Mesendoderm (in vitro differentiated cells): ENCODE measurements around the gene ARPC5L.
"Not testable (repeated sequence)": the region's sequence is repeated elsewhere in the genome, so short reads cannot be mapped to it uniquely, and the experiment has no call there.

Experiments
- DNase-seq: peaks from one replicate; pipeline ENCODE4 v3.0.0; 2013
- H2AK5ac ChIP-seq: 2 replicates; pipeline ENCODE4 v1.6.1; 2013; ENCODE audit warnings: low read length, inconsistent platforms
- H2BK120ac ChIP-seq: 2 replicates; pipeline ENCODE4 v1.6.1; 2013; ENCODE audit warnings: low read depth, mild to moderate bottlenecking, low read length, moderate library complexity, mixed read lengths
- H2BK15ac ChIP-seq: replicated peaks from 2 replicates; pipeline ENCODE4 v1.6.1; 2013; ENCODE audit warnings: low read depth, mild to moderate bottlenecking, moderate library complexity
- H2BK5ac ChIP-seq: 2 replicates; pipeline ENCODE4 v1.6.1; 2013; ENCODE audit warnings: low read length, inconsistent platforms
- H3K18ac ChIP-seq: 2 replicates; pipeline ENCODE4 v1.6.1; 2013; ENCODE audit warnings: mild to moderate bottlenecking, low read length, mixed read lengths
- H3K23ac ChIP-seq: one replicate; pipeline ENCODE4 v1.6.1; 2013; ENCODE audit warnings: low read length
- H3K27ac ChIP-seq: 2 replicates; pipeline ENCODE4 v1.5.1; 2013; ENCODE audit warnings: low read depth, mild to moderate bottlenecking, inconsistent platforms, low read length, moderate library complexity
- H3K27me3 ChIP-seq: 2 replicates; pipeline ENCODE4 v1.6.1; 2013; ENCODE audit warnings: low read length, control low read depth, mild to moderate bottlenecking, inconsistent platforms; ENCODE audit not compliant: insufficient read depth, poor library complexity
- H3K36me3 ChIP-seq: 2 replicates; pipeline ENCODE4 v1.6.1; 2013; ENCODE audit warnings: low read length, inconsistent platforms; ENCODE audit not compliant: control insufficient read depth, insufficient read depth
- H3K4ac ChIP-seq: one replicate; pipeline ENCODE4 v1.6.1; 2013; ENCODE audit warnings: low read depth, mild to moderate bottlenecking, low read length, moderate library complexity
- H3K4me1 ChIP-seq: 2 replicates; pipeline ENCODE4 v1.6.1; 2013; ENCODE audit warnings: low read depth, low read length, inconsistent platforms; ENCODE audit not compliant: control insufficient read depth
- H3K4me2 ChIP-seq: 2 replicates; pipeline ENCODE4 v1.6.1; 2013; ENCODE audit warnings: low read length
- H3K4me3 ChIP-seq: 2 replicates; pipeline ENCODE4 v1.5.1; 2013; ENCODE audit warnings: mild to moderate bottlenecking, low read length
- H3K56ac ChIP-seq: one replicate; pipeline ENCODE4 v1.6.1; 2013; ENCODE audit warnings: low read length
- H3K79me1 ChIP-seq: 2 replicates; pipeline ENCODE4 v1.6.1; 2013; ENCODE audit warnings: low read length, inconsistent platforms
- H3K79me2 ChIP-seq: 2 replicates; pipeline ENCODE4 v1.6.1; 2013; ENCODE audit warnings: mild to moderate bottlenecking, low read length; ENCODE audit not compliant: control insufficient read depth, insufficient read depth
- H3K9ac ChIP-seq: 2 replicates; pipeline ENCODE4 v1.6.1; 2013; ENCODE audit warnings: low read length, inconsistent platforms
- H4K5ac ChIP-seq: one replicate; pipeline ENCODE4 v1.6.1; 2013; ENCODE audit warnings: low read length
- H4K8ac ChIP-seq: one replicate; pipeline ENCODE4 v1.6.1; 2013; ENCODE audit warnings: low read depth, mild to moderate bottlenecking, control low read depth, low read length, moderate library complexity
- WGBS: extraction: QIAGEN DNeasy Blood & Tissue Kit; methylation state at CpG from one replicate; pipeline ENCODE4 v1.1.7; 2013; ENCODE audit warnings: low lambda C conversion rate, missing lambda C conversion rate; ENCODE audit not compliant: insufficient coverage; ENCODE audit errors: extremely low coverage; 5-methylcytosine and 5-hydroxymethylcytosine counted together

Gene ARPC5L

DNA sequence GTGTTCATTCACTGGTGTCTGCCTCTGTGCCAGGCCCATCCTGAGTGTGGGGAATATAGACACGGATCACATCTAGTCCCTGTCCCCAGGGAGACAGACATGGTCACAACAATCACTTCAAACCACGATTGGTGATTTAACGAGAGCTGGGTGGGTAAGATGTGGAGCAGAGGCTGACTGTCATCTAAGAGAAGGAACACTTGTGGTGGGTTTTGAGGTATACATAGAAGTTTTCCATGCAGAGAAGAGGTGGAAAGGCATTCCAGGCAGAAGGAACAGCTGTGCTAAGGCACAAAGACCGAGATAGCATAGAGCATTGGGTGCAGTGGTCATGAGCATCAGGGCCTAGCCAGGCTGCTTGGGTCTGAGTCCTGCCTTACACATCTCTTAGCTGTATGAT lies 31.3 kb upstream of the ARPC5L start:
- Histone ChIP-seq H3K4me2 (no peak overlapping the region), H3K36me3 (no peaks in the 10 kb centered on the region), H3K79me2 (no peaks in the 10 kb centered on the region), H2BK120ac (no peak overlapping the region), H2BK5ac (no peak overlapping the region), H3K9ac (no peak overlapping the region), H3K79me1 (no peaks in the 10 kb centered on the region), H4K5ac (no peak overlapping the region), H2AK5ac (no peak overlapping the region), H3K27me3 (no peaks in the 10 kb centered on the region), H3K4me3 (no peak overlapping the region), H3K4ac (no peak overlapping the region), H3K4me1 (no peaks in the 10 kb centered on the region), H2BK15ac (no peak overlapping the region), H3K56ac (no peak overlapping the region), H4K8ac (no peak overlapping the region), H3K23ac (no peak overlapping the region), H3K27ac (no peak overlapping the region), H3K18ac (no peak overlapping the region)
- no peak for DNase-seq
- WGBS = no CpG with 5 or more reads among the region's 4 CpGs

DNA sequence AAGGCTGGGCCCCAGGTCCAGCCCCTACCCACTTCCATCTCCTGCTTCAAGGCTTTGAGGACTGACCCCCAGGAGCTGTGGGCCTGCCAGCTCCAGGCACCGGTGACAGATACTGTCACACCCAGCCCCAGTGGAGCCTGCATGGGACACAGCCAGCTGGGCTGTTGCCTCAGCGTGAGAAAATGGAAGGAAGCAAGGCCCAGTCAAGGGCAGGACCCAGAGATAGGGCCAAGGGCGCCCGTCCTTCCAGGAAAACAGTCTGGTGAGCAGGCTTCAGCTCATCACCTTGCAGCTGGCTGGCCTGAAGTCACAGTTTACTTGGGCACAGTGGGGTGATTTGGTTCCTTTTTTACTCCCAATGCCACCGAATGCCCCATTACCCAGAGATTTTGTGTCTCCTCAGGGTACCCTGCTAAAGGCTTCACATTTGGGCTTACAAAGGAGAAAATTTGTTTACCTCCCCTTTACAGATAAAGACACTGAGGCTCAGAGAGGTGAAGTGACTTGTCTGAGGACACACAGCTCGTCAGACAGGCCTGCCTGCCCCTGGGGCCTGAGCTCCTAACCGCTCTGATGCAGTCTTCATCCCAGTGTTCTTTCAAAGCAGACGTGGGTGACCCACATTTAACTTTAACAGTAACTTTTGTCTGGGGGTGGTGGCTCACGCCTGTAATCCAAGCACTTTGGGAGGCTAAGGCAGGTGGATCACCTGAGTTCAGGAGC lies 30.1 kb upstream of the ARPC5L start:
- no peaks in the 10 kb centered on the region for H3K79me1 ChIP-seq
- no peak overlapping the region for H3K18ac ChIP-seq
- H3K79me2 ChIP-seq = no peaks in the 10 kb centered on the region
- no peak overlapping the region for H3K4me3 ChIP-seq
- no peak overlapping the region for H2AK5ac ChIP-seq
- H3K4me2 ChIP-seq = no peak overlapping the region
- H3K4me1 ChIP-seq = no peaks in the 10 kb centered on the region
- H3K56ac ChIP-seq = no peak overlapping the region
- H3K4ac ChIP-seq = no peak overlapping the region
- no peak for DNase-seq
- no peak overlapping the region for H2BK15ac ChIP-seq
- WGBS = no CpG with 5 or more reads among the region's 9 CpGs
- no peak overlapping the region for H2BK120ac ChIP-seq
- no peaks in the 10 kb centered on the region for H3K27me3 ChIP-seq
- no peak overlapping the region for H3K23ac ChIP-seq
- no peak overlapping the region for H3K27ac ChIP-seq
- no peak overlapping the region for H4K5ac ChIP-seq
- H3K9ac ChIP-seq = no peak overlapping the region
- no peak overlapping the region for H4K8ac ChIP-seq
- no peak overlapping the region for H2BK5ac ChIP-seq
- no peaks in the 10 kb centered on the region for H3K36me3 ChIP-seq

DNA sequence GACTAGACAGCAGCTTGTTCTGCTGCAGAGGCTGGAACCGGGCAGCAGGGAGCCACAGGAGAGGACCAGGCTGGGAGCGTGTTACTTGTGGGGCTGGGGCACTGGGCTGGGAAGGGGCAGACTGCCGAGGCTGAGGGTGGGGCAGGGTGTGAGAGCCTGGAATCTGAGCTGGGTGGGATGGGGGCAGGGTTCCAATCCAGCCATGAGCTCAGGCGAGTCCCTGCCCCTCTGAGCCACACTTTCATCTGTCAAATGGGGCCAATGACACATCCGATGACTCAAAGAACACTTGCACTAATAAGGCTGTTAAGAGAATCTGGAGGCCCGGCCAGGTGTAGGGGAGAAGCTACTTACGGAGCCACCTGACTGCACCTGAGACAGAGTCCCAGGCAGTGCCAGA lies 27.3 kb upstream of the ARPC5L start:
- Histone ChIP-seq H3K18ac (no peak overlapping the region), H3K36me3 (no peaks in the 10 kb centered on the region), H2BK5ac (no peak overlapping the region), H4K5ac (no peak overlapping the region), H2BK120ac (no peak overlapping the region), H3K27ac (no peak overlapping the region), H3K79me2 (no peaks in the 10 kb centered on the region), H3K27me3 (no peaks in the 10 kb centered on the region), H3K4me2 (no peak overlapping the region), H3K4me3 (no peak overlapping the region), H4K8ac (no peak overlapping the region), H3K4ac (no peak overlapping the region), H3K56ac (no peak overlapping the region), H3K79me1 (no peaks in the 10 kb centered on the region), H3K9ac (no peak overlapping the region), H2AK5ac (no peak overlapping the region), H3K4me1 (no peaks in the 10 kb centered on the region), H2BK15ac (no peak overlapping the region), H3K23ac (no peak overlapping the region)
- WGBS = no CpG with 5 or more reads among the region's 7 CpGs
- DNase-seq = no peak

DNA sequence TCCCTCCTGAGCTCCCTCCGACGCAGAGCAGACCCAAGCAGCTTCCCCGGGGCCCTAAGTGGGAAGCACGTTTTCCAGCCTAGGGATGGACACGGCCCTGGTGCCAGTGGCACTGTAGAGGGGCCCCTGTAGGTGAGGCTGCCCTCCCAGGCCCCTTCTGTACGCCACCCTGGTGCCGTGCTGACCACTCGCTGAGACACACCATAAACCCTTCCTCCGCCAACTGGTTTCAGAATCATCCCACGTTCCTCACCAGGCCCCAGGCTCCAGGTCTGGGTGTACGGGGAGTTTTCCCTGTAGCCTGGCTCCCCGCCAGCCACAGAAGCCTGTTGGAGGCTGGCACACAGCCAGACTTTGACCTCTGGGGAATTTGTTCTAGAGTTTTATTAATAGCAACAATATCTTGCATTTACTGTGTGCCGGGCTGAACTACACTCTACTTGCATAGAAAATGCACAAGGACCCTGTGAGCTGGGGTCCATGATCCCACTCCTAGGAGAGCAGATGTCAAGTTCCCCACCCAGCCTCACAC lies 26.8 kb upstream of the ARPC5L start:
- no peak overlapping the region for H3K18ac ChIP-seq
- WGBS = no CpG with 5 or more reads among the region's 13 CpGs
- no peak overlapping the region for H4K5ac ChIP-seq
- H2AK5ac ChIP-seq = no peak overlapping the region
- H3K23ac ChIP-seq = no peak overlapping the region
- no peaks in the 10 kb centered on the region for H3K27me3 ChIP-seq
- no peak for DNase-seq
- no peak overlapping the region for H3K9ac ChIP-seq
- no peak overlapping the region for H3K56ac ChIP-seq
- H3K4ac ChIP-seq = no peak overlapping the region
- H3K4me1 ChIP-seq = no peaks in the 10 kb centered on the region
- H3K36me3 ChIP-seq = no peaks in the 10 kb centered on the region
- H2BK120ac ChIP-seq = no peak overlapping the region
- H3K27ac ChIP-seq = no peak overlapping the region
- no peak overlapping the region for H2BK5ac ChIP-seq
- no peak overlapping the region for H3K4me3 ChIP-seq
- no peak overlapping the region for H2BK15ac ChIP-seq
- no peak overlapping the region for H3K4me2 ChIP-seq
- no peaks in the 10 kb centered on the region for H3K79me2 ChIP-seq
- no peaks in the 10 kb centered on the region for H3K79me1 ChIP-seq
- no peak overlapping the region for H4K8ac ChIP-seq

DNA sequence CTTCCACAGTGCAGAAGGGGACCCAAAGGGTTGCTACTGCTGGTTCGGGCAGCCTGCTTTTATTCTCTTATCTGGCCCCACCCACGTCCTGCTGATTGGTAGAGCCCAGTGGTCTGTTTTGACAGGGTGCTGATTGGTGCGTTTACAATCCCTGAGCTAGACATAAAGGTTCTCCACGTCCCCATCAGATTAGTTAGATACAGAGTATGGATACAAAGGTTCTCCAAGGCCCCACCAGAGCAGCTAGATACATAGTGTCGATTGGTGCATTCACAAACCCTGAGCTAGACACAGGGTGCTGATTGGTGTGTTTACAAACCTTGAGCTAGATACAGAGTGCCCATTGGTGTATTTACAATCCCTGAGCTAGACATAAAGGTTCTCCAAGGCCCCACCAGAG lies 23.8 kb upstream of the ARPC5L start:
- H4K8ac ChIP-seq, H3K79me2 ChIP-seq, H3K56ac ChIP-seq, H2BK5ac ChIP-seq, H3K18ac ChIP-seq, H2BK15ac ChIP-seq, H4K5ac ChIP-seq, H2BK120ac ChIP-seq, H2AK5ac ChIP-seq, H3K4me3 ChIP-seq, H3K79me1 ChIP-seq, H3K27ac ChIP-seq, H3K27me3 ChIP-seq, H3K36me3 ChIP-seq, H3K9ac ChIP-seq, H3K4me1 ChIP-seq, H3K4me2 ChIP-seq, DNase-seq, H3K4ac ChIP-seq, H3K23ac ChIP-seq: not testable (repeated sequence)
- WGBS = no CpG with 5 or more reads among the region's 5 CpGs
